Stimulated activated CD8-positive, alpha-beta memory T cell treated with anti-CD3 and anti-CD28 coated beads, Interleukin-2, amount 100 ng/mL, for 1 hour (primary cell): Measurements from ENCODE around the gene RDH5.
A peak's percentile ranks its signal among the peaks of the same experiment; 100 is the strongest.

Source experiments
- DNase-seq, 2 donors: peaks; one replicate each; pipeline ENCODE4 v3.0.0-alpha.2; 2020; ENCODE audit warnings: low read depth in 2 of 2

RDH5 gene

DNA sequence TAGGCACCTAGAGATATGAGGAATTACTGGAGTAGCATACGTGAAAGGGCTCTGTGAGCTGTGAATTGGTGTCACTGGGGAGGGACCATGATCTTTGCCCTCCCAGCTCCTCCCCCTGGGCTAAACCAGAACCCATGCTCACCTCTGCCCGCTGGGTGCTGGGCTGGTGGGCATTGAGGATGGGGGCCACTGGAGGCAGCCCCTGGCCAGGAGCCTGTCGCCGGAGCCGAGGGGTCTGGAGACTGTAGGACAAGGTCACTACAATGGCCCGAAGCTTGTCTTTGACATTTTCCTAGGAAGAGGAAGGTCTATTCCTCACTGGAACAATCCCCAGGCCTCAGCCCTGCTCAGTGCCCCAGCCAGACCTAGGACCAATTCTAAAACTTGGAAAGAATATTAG, 24.1 kb upstream of the RDH5 start:
- no peak for DNase-seq

DNA sequence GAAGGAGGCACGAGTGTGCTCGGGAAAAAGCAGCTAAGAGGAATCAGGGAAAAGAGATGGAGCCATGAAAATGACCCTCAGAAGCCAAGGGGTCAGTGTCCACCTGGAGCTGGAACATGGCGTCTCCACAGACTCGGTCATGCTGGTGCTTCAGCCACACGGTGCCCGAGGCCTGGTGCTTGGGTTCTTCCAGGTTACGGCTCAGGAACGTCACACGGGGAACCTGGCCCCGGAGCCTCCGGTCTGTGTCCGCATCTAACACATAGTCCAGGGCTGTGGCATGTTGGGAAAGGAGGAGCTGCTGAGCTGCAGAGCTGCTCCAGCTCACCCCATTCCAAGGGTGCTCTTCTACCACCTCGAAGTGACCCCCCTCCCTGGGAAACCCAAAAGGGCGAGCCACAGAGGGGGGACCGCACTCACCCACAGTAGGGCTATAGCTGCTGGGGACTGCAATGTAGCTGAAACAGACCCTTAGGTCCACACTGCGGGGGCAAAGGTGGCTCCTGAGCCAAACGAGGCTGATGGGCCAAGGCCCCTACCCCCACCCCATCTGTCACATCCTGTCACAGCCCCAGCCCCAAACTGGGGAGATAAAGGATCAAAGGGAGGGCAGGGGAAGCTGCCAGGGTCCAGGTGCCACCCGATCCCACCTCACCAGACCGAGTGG, 23.3 kb upstream of the RDH5 start:
- no peak for DNase-seq

DNA sequence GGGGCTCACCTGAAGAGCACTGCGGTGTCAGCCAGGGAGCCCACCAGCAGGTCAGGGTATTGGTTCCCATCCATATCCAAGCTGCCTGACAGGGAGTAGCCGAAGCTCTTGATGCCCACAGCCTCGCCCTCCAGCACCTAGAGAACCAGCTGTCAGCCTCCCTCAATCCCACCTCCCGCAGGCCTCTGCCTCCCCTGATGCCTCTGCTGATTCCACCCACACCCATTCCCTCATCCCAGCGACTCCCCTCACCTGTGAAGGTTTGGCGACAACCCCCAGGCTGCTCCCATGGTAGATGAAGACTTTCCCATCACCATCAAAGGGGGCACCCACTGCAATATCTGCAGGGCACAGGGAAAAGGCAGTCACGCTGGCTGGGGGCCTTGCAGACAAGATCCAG, 22.5 kb upstream of the RDH5 start:
- no peak for DNase-seq

DNA sequence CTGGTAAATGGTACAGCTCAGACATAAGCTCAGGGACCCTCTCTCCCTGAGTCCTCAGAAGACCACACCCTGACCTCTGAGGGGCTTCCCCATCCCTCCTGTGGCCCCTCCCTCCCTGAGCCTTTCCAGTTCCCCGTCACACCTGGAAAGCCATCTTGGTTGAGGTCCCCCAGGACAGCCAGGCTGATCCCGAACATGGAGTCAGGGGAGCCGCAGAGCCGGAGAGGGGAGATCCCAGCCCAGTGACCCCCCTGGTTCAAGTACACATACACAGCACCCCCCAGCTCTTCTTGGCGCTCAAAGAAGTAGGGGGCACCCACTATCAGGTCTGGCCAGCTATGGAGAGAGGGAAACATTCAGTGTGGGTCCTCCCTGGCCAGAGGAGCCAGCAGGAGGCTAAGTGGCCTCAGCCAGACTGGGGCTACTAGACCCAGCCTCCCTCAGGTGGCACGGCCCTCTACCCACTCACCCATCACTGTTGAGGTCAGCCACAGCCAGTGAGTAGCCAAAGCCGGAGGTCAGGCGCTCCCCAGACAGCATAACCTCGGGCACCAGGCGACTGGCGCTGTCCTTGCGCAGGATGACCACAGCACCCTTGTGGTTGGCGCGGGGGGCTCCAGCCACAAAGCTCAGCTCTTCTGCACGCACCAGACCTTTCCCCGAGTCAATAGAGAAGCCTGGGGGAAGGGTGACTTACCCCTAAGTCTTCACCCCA, 21.8 kb upstream of the RDH5 start:
- no peak for DNase-seq

DNA sequence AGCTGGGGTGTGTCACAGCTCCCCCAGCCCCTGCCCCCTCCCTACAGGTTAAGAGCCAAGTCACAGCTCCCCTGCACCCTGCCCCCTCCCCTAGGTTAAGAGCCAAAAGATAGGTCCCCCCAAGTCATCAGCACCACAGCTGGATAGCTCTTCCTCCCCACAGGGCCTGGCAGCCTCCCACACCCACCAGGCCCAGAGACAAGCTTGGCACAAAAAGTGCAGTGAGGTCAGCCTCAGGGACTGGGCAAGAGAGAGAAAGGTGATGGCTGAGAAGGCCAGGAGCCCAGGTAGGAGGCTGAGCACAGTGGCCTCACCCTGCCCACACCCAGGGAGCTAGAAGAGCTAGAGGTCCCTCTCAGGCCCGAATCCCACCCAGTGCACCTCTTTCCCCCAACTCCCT, 21.2 kb upstream of the RDH5 start:
- no peak for DNase-seq

DNA sequence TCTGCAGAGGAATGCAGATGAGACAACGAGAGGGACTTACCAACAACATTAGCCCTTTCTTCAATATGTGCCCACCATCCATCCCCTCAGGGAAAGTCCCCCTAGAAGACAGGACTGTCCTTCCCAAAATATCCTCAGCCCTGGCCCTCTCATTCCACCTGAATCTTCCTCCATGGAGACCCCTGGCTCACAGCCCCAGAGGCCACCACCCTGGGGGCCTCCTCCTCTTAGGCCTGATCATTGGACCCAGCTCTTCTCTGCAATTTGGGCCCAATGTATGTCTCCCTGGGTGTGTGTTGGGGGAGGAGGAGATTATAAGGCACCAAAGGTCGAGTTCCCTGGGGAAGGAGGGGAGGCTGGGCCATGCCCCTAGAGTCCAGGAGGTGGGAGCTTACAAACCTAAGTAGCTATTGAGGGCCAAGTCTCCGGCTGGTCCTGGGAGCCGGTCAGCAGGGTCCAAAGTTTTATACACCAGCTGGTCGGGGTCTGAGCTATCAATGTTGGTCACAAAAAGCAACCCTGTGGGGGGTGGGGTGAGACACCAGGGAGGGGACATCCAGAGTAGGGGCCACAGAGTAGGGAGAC, 20.6 kb upstream of the RDH5 start:
- DNase-seq, result no peak

DNA sequence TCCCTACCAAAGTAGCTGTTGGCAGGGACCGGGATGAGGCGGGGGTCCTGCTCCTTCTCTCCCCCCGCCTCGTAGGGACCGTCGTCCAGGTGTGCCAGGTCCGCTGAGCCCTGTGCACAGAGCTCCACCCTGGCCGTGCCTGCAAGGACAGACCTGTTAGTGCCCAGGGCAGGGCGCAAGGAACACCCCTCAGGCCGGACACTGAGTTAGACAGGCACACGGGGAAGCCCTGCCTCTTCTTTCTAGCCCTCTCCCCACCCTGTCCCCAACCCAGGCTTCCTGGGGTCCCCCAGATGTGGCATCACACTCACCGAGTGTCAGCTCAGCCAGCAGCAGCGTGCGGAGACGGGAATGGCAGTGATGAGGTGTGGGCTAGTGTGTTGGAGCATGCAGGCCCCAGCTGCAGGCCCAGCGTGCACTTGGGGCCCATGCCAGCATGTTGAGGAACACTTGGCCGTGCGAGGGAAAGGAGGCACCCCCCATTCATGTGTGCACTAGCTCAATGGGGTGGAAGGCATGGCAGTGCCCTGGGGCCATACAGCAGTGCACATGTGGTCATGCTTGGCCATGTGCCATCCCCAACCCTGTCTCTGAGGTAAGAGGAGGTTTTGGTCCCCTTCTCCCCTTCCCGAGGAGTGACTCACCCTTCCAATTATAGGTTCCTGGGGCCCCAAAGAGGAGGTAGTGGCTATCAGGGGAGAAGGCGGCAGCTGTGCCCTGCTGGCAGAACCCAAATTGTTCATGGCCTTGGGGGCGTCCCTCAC, 19.8 kb upstream of the RDH5 start:
- DNase-seq, result no peak

DNA sequence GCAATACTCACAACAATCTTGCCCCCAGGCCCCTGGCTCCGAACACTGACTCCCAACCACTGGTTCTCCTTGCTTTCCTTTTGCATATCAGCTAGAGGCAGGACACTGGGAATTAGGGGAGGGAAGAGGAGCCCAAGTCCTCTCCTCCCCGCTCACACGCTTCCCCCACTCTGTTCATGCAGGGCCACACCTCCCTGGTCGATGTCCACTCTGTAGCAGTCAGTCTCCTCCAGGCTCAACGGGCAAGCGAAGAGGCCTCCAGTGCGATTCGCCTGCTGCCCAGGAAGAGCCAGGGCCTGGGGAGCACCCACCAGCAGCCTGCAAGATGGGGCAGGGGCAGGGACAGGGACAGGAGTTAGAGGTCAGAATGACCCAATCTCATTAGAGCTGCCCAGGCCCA, 17.3 kb upstream of the RDH5 start:
- DNase-seq, result no peak

DNA sequence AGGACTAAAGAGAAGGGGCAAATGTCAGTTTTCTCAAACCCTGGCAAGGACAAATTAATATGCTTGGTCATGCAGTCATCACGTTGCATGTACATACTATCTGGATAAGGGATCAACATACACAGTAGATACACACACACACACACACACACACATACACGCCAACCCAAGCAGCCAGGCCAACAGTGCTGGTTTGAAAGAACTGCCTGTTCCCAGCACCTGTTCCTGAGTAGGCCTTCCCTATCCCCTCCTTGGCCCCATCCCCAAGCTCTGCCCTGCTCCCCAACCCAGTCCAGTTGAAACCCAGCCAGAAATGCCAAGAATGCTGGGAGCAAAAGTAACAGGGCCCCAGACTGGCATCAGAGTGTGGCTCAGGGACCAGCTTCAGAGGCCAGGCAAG, 16.9 kb upstream of the RDH5 start:
- no peak for DNase-seq

DNA sequence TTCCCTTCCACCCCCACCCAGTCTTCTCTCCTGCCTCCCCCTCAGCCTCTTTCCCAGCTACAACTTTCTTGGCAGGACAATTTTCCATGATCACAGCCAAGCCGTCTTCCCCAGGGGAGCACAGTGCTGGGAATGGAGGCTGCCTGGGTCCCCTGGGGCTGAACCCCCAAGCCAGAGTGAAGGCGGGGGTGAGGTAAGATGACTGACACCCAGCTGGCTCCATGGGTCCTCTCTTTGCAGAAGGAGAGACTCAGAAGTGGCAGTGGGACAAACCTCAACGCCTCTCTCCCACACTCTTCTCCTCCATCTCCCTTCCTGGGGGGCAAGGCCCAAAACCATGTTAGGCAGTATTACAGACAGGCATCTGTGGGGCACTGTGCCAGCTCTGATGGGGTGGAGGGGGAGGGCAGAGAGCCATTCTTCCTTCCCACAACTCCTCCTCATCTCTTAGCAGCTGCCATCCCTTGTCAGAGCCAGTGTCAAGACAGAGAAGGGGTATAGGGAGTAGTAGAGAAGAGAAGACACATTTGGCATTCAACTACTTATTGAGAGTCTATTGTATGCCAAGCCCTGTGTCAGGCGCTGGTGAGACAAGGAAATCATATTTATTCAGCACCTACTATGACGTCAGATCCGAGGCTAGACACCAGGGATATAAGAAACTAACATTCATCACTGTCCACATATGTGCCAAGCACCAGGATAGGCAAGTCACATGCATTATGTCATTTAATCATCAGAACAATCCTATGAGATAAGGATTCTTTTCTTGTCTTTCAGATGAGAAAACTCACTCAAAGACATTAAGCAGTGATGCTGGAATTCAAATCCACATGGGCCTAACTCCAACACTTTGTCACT, 16.1 kb upstream of the RDH5 start:
- DNase-seq, result no peak

DNA sequence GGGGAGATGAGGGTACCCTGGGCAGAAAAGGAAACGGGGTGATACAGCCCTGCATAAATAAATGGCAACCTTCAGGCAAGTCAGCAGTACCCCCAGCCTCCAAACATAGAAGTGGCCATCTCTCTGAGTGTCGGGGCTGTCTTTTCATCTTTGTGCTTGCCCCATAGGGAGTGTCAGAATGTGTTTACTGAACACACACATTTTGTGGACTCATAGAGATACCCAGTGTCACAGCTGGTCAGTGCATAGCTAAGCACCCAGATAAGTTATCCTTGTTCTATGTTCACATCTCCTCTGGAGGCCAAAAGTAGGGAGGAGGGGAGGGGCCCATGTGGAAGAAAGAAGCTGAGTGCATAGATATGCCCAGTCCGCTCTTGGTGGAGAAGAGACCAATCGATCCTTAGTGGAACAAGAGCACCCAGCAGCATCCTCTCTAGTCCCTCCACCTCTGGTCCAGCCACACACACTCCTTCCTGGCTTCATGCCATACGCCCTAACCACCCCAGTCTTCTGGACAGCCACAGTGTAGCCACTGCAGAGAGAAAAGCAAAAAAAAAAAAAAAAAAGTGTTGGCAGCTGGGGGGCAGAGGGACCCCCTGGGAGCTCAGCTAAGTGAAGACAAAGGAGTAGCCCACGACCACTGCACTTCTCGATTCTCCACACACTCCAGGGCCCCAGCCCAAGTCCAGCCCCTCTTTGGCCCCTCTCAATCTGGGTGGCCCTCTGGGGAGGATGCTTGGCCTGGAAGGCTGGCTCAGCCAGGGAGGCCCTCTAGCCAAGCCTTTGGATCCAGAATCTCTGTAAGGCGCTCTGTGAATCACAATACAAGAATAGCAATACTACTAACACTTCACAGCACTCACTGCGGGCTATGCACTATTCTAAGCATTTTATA, 15.1 kb upstream of the RDH5 start:
- DNase-seq, result no peak

DNA sequence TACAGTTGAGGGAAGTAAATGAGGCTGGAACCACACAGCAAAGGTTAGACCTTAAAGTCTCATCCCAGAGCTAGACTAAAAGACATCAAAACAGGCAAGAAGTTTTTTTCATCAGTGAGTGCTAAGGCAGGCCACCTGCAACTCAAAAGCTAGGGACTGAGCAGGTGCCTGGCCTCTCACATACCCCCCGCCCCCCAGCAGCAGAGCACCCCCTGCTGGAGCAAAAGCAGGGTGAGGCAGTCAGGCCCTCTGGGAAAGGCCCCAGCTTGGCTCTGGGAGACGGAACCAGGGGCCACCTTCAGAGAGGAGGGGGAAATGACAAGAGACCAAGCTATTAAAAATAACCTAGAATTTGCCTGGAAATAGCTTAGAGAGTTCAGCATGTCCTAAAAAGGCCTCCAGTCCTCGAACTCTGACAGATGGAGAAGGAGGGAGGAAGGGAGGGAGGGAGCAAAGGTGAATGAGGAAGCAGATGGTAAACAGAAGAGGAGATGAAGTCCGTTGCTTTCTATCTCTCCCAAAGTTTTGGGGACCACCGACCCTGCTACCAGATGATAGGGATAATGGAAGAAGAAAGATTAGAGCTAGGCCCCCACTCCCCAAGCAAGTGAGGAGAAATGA, 14.3 kb upstream of the RDH5 start:
- no peak for DNase-seq

DNA sequence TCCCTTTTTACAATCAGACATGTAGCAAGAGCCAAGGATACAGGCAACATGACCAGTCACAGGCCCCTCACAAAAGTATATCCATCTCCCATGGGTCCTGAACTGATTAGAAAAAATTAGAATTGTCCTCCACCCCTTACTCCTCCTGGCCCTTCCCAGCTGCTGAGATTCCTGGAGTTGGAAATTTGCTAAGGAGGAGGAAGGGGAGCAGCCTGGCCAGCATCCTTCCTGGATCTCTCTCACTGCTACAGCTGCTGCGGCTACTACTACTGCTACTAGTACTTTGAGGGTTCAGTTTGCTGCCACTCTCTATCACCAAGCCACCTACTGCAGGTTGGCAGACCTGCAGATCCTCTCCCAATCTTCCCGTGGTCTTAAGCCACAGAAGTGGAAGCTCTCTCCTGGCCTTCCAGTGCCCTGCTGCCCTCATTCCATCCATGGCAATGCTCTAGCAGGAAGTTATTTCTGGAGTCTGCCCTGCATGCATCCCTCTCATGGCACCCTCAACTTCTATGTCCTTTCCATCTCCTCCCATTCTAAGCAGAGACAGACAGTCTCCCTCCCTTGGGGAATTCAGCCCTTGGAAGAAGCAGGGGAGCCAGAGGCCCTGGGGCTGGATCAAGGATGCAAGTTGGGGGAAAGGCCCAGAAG, 13.5 kb upstream of the RDH5 start:
- DNase-seq, result no peak

DNA sequence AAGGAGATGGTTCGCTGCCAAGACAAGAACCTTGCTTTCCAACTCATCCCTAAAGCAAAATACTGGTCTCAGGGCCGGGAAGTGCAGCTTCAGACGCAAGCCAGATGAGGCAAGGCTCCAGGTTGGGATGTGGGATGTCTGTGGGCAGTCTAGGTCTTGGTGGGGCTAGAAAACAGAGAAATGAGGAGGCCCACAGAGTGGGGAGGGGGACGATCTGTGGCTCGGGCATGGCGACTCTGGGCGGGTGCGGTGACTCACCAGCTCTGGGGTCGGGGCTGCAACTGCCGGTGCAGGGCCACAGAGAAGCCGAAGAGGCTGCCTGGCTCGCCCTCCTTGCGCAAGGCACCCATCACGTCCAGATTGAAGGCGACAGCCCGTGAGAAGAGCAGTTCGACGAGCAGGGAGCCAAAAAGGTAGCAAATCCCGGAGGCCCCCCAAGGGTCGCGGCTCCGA, 12.9 kb upstream of the RDH5 start:
- no peak for DNase-seq

DNA sequence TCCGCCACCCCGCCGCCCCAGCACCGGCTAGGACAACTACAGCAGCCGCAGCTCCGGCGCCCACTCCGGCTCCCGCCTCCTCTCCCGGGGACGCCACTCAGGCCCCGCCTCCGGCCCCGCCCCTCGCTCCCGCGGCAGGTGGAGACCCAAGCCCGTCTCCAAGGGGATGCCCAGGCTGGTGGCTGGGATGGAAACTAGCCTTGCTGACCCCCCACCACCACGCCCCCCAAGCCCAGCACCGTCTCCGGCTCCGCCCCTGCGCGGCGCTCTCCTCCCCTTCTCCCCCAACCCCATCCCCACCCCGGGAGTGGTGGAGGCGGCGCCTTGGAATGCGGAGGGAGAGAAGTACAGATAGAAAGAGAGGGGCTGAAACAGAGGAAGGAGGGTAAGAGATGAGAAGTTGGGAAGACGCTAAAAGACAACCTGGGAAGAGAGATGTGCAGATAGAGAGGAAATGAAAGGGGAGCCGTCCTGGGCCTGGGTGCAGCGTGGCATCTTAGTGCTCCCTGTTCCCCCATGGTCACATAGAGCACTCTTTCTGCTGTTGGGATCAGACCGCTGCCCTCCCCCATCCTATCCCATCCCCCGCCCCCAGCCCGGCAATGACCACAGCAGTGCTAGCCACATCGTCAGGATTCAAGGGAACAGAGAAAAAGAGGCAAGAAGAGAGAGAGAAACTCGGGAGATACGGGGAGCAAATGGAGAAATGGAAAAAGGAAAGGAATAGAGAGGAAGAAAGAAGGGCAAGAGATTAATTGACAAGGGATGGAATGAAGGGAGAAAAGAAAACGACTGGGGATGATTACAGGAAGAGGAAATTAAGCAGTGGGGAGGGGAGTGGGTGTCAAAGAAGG, 12.1 kb upstream of the RDH5 start, which contains the start of gene ITGA7:
TSS of gene ITGA7 (minus strand) at position 64 of the 854 bp plus-strand sequence. CDS start 222 bp downstream, outside the sequence.
- peak in 1 of 2 donors; percentile 44 for DNase-seq

DNA sequence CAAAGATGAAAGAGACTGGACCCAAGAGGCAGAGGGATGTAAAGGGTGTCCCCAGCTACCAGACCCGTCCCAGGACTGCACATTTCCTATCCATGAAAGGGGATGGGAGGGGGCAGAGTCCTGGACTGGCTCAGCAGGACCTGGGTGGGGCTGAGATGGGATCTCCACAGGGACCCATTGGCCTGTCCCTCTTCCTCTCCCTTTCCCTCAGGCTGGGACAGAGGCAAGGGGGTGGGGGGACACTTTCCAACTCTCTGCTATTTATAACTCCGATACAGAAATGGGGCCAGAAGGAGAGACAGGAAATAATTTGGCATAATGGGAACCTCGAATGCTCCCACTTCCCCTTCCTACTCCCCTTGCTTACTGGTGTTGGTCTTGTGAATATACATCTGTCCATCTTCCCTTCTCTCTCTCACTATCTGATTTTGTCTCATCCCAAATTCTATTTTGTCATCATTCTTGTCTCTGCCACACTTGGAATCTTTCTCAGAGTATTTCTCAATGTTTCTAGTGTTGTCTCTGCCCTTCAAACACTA, 11.4 kb upstream of the RDH5 start:
- DNase-seq, result no peak

DNA sequence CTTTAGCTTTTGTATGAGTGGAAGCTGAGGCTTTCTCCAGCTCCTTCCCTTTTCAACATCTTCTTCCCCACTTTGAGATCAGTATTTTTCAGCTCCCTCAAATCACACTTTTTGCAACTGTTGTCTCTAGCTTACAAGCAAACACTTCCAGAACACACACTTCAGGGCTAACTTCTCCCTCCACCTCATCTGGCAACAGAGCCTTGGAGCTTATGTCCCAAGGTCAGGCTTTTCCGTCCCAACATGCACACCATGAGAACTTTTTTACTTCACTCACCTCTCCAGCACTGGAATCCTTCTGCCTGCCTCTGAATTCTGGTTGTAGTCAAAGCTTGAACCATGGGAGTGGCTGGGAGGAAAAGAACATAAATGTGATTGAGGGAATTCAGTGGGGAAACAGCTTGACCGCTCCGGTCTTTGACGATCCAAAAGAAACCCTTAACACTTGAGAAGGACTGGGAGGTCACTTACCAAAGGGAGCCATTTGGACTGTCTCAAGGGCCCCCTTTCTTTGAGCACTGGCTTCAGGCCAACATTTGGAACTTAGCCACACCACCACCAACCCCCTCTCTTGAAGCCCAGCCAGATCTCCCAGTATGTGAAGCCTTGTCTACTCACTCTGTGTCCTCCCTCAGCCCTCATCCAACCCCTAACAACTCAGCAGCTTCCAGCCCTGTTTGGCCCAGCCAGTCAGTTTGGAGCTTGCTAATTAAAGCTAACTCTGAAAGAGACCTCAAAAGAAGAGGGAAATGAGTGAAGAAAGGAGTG, 8.2 kb upstream of the RDH5 start:
- no peak for DNase-seq
